Left kidney (tissue), 2 donors: ENCODE measurements around the gene RASSF10. TPM values are rescaled to one million over a fixed set of nuclear protein-coding genes. Genes with fewer than 3 reads are reported as not detected.
A peak's percentile ranks its signal among the peaks of the same experiment; 100 is the strongest.
"Not testable (repeated sequence)": the region's sequence is repeated elsewhere in the genome, so short reads cannot be mapped to it uniquely, and the experiment has no call there.

Source experiments
- DNase-seq: peaks from one replicate; pipeline ENCODE4 v3.0.0-alpha.2; 2013
- polyA plus RNA-seq: library from polyadenylated mRNA; unstranded; fragments of 120-200 nt; gene quantifications from one replicate; pipeline ENCODE4 v1.2.1, GENCODE V29; 2013; ENCODE audit not compliant: insufficient read length

Gene RASSF10
- polyA plus RNA-seq, 1 donor, result 24.0 TPM

GRCh38 chr11:13016415-13016814 lies 7.3 kb downstream of the RASSF10 start:
- no peak for DNase-seq

- DNase-seq, result no peak
These were observed 10.2 kb downstream of the RASSF10 start for GRCh38 chr11:13019313-13019712.

- no peak for DNase-seq
These were observed 14.3 kb downstream of the RASSF10 start for GRCh38 chr11:13023423-13023822.

GRCh38 chr11:13026722-13027121 lies 17.6 kb downstream of the RASSF10 start:
- DNase-seq, result no peak

GRCh38 chr11:13028322-13028721 lies 19.2 kb downstream of the RASSF10 start:
- DNase-seq, result no peak

- no peak for DNase-seq
These were observed 20.8 kb downstream of the RASSF10 start for GRCh38 chr11:13029872-13030271.

GRCh38 chr11:13030857-13031256 lies 21.7 kb downstream of the RASSF10 start:
- no peak for DNase-seq

GRCh38 chr11:13031349-13031748 lies 22.2 kb downstream of the RASSF10 start:
- no peak for DNase-seq

- DNase-seq, result no peak
These were observed 24.8 kb downstream of the RASSF10 start for GRCh38 chr11:13033760-13034533.

GRCh38 chr11:13035711-13036110 lies 26.6 kb downstream of the RASSF10 start:
- no peak for DNase-seq

GRCh38 chr11:13036235-13036634 lies 27.1 kb downstream of the RASSF10 start:
- DNase-seq, result no peak

- no peak for DNase-seq
These were observed 29.2 kb downstream of the RASSF10 start for GRCh38 chr11:13038366-13038765.

- no peak for DNase-seq
These were observed 30.0 kb downstream of the RASSF10 start for GRCh38 chr11:13039126-13039525.

- DNase-seq, result no peak
These were observed 31.9 kb downstream of the RASSF10 start for GRCh38 chr11:13040969-13041561.

GRCh38 chr11:13042873-13043342 lies 33.8 kb downstream of the RASSF10 start:
- peak; percentile 67 for DNase-seq

GRCh38 chr11:13043912-13044628 lies 35.0 kb downstream of the RASSF10 start:
- DNase-seq, result no peak

GRCh38 chr11:13045089-13045488 lies 36.0 kb downstream of the RASSF10 start:
- DNase-seq, result not testable (repeated sequence)

GRCh38 chr11:13045734-13046133 lies 36.6 kb downstream of the RASSF10 start:
- no peak for DNase-seq

GRCh38 chr11:13046637-13047570 lies 37.8 kb downstream of the RASSF10 start:
- no peak for DNase-seq

- no peak for DNase-seq
These were observed 38.8 kb downstream of the RASSF10 start for GRCh38 chr11:13047884-13048283.

- no peak for DNase-seq
These were observed 42.1 kb downstream of the RASSF10 start for GRCh38 chr11:13051257-13051656.

- no peak for DNase-seq
These were observed 43.0 kb downstream of the RASSF10 start for GRCh38 chr11:13052130-13052571.
